HEK293T (cell line): ENCODE measurements around the gene ZYG11A.
"Not testable (repeated sequence)": the region's sequence is repeated elsewhere in the genome, so short reads cannot be mapped to it uniquely, and the experiment has no call there.

Experiments
- CTCF ChIA-PET: fragments of 350-600 bp; formaldehyde crosslinking; extraction: SDS; loops from one replicate; lab custom pipeline; 2021; ENCODE audit warnings: antibody characterized with exemption, inconsistent platforms; lab: Yijun Ruan, JAX
- POLR2A ChIA-PET: fragments of 350-600 bp; formaldehyde crosslinking; extraction: SDS; loops from one replicate; lab custom pipeline; 2020; ENCODE audit warnings: antibody characterized with exemption, inconsistent platforms; lab: Yijun Ruan, JAX
- DNase-seq: peaks from one replicate; pipeline ENCODE4 v3.0.0; 2012; ENCODE audit warnings: mixed read lengths; ENCODE audit errors: extremely low spot score
- ARNT ChIP-seq: fragments of 450-650 bp; IDR thresholded peaks from 2 replicates; pipeline ENCODE4 v1.6.1; 2017; ENCODE audit warnings: mild to moderate bottlenecking
- BHLHE40 ChIP-seq: fragments of 450-650 bp; IDR thresholded peaks from 2 replicates; pipeline ENCODE4 v1.6.1; 2016; ENCODE audit warnings: mild to moderate bottlenecking, moderate library complexity, borderline replicate concordance
- CTBP1 ChIP-seq: fragments of 450-650 bp; IDR thresholded peaks from 2 replicates; pipeline ENCODE4 v1.6.1; 2016; ENCODE audit warnings: borderline replicate concordance
- ELF4 ChIP-seq: fragments of 450-650 bp; IDR thresholded peaks from 2 replicates; pipeline ENCODE4 v1.6.1; 2017; ENCODE audit warnings: antibody characterized with exemption
- FOXA1 ChIP-seq: fragments of 450-650 bp; IDR thresholded peaks from 2 replicates; pipeline ENCODE4 v1.6.1; 2016; ENCODE audit warnings: mild to moderate bottlenecking
- FOXK2 ChIP-seq: fragments of 450-650 bp; IDR thresholded peaks from 2 replicates; pipeline ENCODE4 v1.6.1; 2016; ENCODE audit warnings: mild to moderate bottlenecking
- FOXM1 ChIP-seq: fragments of 450-650 bp; IDR thresholded peaks from 2 replicates; pipeline ENCODE4 v1.6.1; 2017; ENCODE audit warnings: mild to moderate bottlenecking, borderline replicate concordance
- HDGF ChIP-seq: fragments of 450-650 bp; IDR thresholded peaks from 2 replicates; pipeline ENCODE4 v1.6.1; 2017; ENCODE audit warnings: antibody characterized with exemption, borderline replicate concordance
- L3MBTL2 ChIP-seq: fragments of 450-650 bp; conservative IDR thresholded peaks from 2 replicates; pipeline ENCODE4 v1.6.1; 2016; ENCODE audit warnings: mild to moderate bottlenecking
- LEF1 ChIP-seq: fragments of 450-650 bp; IDR thresholded peaks from 2 replicates; pipeline ENCODE4 v1.6.1; 2017; ENCODE audit warnings: mild to moderate bottlenecking, borderline replicate concordance
- NFRKB ChIP-seq: fragments of 450-650 bp; IDR thresholded peaks from 2 replicates; pipeline ENCODE4 v1.6.1; 2016; ENCODE audit warnings: mild to moderate bottlenecking, moderate library complexity
- SP1 ChIP-seq: fragments of 450-650 bp; IDR thresholded peaks from 2 replicates; pipeline ENCODE4 v1.6.1; 2017
- SUZ12 ChIP-seq: fragments of 450-650 bp; IDR thresholded peaks from 2 replicates; pipeline ENCODE4 v1.6.1; 2016; ENCODE audit warnings: mild to moderate bottlenecking
- TARDBP ChIP-seq: fragments of 450-650 bp; IDR thresholded peaks from 2 replicates; pipeline ENCODE4 v1.6.1; 2016
- ZNF384 ChIP-seq: fragments of 450-650 bp; IDR thresholded peaks from 2 replicates; pipeline ENCODE4 v1.6.1; 2016
- TF ChIP-seq, protein P1 (sequence below): fragments of 450-650 bp; IDR thresholded peaks from 2 replicates; pipeline ENCODE4 v1.6.1; 2016

ZYG11A gene

DNA sequence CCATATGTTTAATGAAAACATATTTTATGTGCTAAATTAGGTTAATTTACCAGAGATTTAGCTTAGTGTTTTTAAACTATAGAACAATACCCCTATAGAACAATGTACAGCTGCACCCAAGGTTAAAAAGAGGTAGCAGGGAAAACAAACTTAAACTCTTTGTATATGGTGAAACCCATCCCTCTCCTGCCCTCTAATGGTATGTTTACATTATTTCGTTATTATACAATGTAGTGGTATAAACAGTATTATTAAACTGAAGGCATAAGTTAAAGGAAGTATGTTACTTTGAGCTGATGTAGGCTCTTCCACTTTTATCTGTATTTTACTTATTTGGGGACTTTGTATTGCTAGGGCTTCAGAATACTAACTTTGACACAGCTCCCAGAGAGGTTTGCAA, 16.7 kb upstream of the ZYG11A start:
- ChIA-PET CTCF (interaction anchor here (0.7 to 0.9 kb wide), 2 partner anchors 13 to 58 kb away, joined by 3 read pairs; no protein-coding TSS in a partner anchor), POLR2A (no interaction called here)
- TF ChIP-seq L3MBTL2 (no peak), SP1 (no peak), ARNT (no peak), NFRKB (no peak), FOXA1 (no peak), TARDBP (no peak), HDGF (no peak), BHLHE40 (no peak), FOXK2 (no peak), ELF4 (no peak), SUZ12 (no peak), ZNF384 (no peak)
- TF ChIP-seq, protein P1, sequence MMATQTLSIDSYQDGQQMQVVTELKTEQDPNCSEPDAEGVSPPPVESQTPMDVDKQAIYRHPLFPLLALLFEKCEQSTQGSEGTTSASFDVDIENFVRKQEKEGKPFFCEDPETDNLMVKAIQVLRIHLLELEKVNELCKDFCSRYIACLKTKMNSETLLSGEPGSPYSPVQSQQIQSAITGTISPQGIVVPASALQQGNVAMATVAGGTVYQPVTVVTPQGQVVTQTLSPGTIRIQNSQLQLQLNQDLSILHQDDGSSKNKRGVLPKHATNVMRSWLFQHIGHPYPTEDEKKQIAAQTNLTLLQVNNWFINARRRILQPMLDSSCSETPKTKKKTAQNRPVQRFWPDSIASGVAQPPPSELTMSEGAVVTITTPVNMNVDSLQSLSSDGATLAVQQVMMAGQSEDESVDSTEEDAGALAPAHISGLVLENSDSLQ: no peak
- DNase-seq: no peak

GRCh38 chr1:52834798-52835197, 7.8 kb upstream of the ZYG11A start:
- no peak for DNase-seq
- ChIA-PET CTCF (no interaction called here), POLR2A (no interaction called here)
- TF ChIP-seq ELF4 (no peak), NFRKB (no peak)

DNA sequence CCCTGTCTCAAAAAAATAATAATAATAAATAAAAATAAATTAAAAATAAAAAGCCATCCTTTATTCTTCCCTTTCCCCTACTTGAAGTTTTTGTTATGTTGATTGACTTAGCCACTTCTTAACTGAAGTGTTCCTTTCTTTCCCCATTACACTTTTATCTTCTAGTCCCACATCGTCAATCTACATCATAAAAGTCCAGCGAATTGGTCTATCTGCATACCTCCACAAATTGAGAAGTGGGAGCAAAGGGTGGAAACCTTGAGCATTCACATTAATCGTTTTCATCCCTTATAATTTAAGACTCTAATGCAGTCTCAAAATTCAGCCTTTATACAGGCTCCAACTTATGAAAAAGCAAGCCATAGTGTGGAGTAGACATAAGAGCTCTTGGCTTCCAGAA, 6.5 kb upstream of the ZYG11A start:
- POLR2A ChIA-PET: no interaction called here
- TF ChIP-seq FOXM1 (no peak), ZNF384 (no peak), HDGF (no peak), NFRKB (no peak), LEF1 (no peak), ARNT (no peak)
- CTCF ChIA-PET: no interaction called here
- DNase-seq: no peak

GRCh38 chr1:52839175-52839574, 3.4 kb upstream of the ZYG11A start:
- CTCF ChIA-PET, POLR2A ChIA-PET, DNase-seq: not testable (repeated sequence)

- TF ChIP-seq, protein P1: peak; percentile 91
- peak; percentile 95 for TF ChIP-seq ZNF384
- POLR2A ChIA-PET, DNase-seq: not testable (repeated sequence)
- CTCF ChIA-PET: interaction anchor here (0.7 kb wide), 1 partner anchor 1206 kb away, joined by 3 read pairs; no protein-coding TSS in a partner anchor
Measured at GRCh38 chr1:52845119-52845518, 2.6 kb downstream of the ZYG11A start.

DNA sequence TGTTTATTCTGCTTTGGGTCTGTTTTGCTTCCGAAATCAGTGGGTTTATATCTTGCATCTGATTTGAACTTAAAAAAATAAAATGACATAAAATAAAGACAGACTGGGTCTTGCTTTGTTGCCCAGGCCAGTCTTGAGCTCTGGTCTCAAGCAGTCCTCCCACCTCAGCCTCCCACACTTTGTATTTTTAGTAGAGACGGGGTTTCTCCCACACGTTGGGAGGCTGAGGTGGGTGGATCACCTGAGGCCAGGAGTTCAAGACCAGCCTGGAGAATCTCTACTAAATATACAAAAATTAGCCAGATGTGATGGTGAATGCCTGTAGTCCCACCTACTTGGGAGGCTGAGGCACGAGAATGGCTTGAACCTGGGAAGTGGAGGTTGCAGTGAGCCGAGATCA, 5.9 kb downstream of the ZYG11A start:
- POLR2A ChIA-PET: no interaction called here
- CTCF ChIA-PET: no interaction called here
- no peak for TF ChIP-seq ZNF384
- no peak for TF ChIP-seq SP1
- no peak for TF ChIP-seq LEF1
- TF ChIP-seq, protein P1: no peak
- TF ChIP-seq ARNT: no peak
- no peak for TF ChIP-seq L3MBTL2
- no peak for TF ChIP-seq TARDBP
- no peak for TF ChIP-seq FOXK2
- TF ChIP-seq SUZ12: no peak
- TF ChIP-seq BHLHE40: no peak
- TF ChIP-seq FOXA1: no peak
- no peak for TF ChIP-seq HDGF
- no peak for TF ChIP-seq NFRKB
- no peak for TF ChIP-seq FOXM1
- TF ChIP-seq ELF4: no peak
- TF ChIP-seq CTBP1: no peak
- DNase-seq: no peak

GRCh38 chr1:52850951-52851350, 8.4 kb downstream of the ZYG11A start:
- CTCF ChIA-PET: no interaction called here
- DNase-seq: no peak
- TF ChIP-seq LEF1 (no peak), FOXK2 (no peak), ELF4 (no peak), ARNT (no peak), FOXM1 (no peak), SP1 (no peak), FOXA1 (no peak), BHLHE40 (no peak), HDGF (no peak), TARDBP (no peak), L3MBTL2 (no peak), SUZ12 (no peak), CTBP1 (no peak), ZNF384 (no peak), NFRKB (no peak)
- TF ChIP-seq, protein P1: no peak
- POLR2A ChIA-PET: no interaction called here
